ENCODE measurements around the gene SH3BGRL.

DNA sequence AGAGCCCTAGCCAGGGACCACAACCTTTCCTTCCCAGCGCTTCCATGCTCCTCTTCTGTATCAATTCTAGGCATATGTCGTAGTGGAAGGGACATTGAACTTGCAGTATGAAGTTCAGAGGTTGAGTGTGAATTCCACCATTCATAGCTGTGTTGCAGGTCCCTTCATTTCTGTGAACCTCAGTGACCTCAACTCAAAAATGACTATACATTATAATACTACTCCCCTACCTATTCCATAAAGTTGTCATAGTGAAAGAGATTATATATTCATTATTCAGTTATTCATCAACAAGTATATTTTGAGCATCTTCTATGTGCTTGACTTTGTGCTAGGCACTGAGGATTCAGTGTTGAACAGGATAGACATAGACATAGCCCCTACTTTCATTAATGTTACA is 28.0 kb downstream of the SH3BGRL start:
- TF ChIP-seq, protein P1, sequence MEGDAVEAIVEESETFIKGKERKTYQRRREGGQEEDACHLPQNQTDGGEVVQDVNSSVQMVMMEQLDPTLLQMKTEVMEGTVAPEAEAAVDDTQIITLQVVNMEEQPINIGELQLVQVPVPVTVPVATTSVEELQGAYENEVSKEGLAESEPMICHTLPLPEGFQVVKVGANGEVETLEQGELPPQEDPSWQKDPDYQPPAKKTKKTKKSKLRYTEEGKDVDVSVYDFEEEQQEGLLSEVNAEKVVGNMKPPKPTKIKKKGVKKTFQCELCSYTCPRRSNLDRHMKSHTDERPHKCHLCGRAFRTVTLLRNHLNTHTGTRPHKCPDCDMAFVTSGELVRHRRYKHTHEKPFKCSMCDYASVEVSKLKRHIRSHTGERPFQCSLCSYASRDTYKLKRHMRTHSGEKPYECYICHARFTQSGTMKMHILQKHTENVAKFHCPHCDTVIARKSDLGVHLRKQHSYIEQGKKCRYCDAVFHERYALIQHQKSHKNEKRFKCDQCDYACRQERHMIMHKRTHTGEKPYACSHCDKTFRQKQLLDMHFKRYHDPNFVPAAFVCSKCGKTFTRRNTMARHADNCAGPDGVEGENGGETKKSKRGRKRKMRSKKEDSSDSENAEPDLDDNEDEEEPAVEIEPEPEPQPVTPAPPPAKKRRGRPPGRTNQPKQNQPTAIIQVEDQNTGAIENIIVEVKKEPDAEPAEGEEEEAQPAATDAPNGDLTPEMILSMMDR (conservative IDR thresholded peaks at IDR 0.05; ENCODE audit: low read depth, low read length): no peak
- TF ChIP-seq EZH2 (IDR thresholded peaks at IDR 0.05; ENCODE audit: low read length, unreplicated experiment): no peak
- no peak for TF ChIP-seq EZH2phosphoT487 (IDR thresholded peaks at IDR 0.05; ENCODE audit: borderline replicate concordance, low read length)
